OCI-LY1 (cell line): ENCODE results near the gene POLR2H.

Experiments used
- CTCF ChIP-seq: fragments of 200-600 bp; sonication (generic), shearing (Covaris generic); IDR thresholded peaks from 2 replicates; pipeline ENCODE4 v1.5.1; 2017; ENCODE audit warnings: mild to moderate bottlenecking, antibody characterized with exemption, low read length, moderate library complexity, mixed read lengths
- EZH2 ChIP-seq: fragments of 200-600 bp; sonication (generic), shearing (Covaris generic); IDR thresholded peaks from 2 replicates; pipeline ENCODE4 v1.8.0; 2017; ENCODE audit warnings: borderline replicate concordance, mixed run types, mild to moderate bottlenecking, antibody characterized with exemption, low read length, moderate library complexity, mixed read lengths

- TF ChIP-seq CTCF: no peak
- TF ChIP-seq EZH2: no peak
These were observed 8.0 kb upstream of the POLR2H start for GRCh38 chr3:184353546-184353941.
